Measurements from ENCODE around the gene DSCAM. TPM values are rescaled to one million over a fixed set of nuclear protein-coding genes. Genes with fewer than 3 reads are reported as not detected.

The DSCAM gene
- total and polyA plus RNA-seq, 2 experiments from 2014 or later: 0.07 TPM; not detected in 1

- TF ChIP-seq CTCF (conservative IDR thresholded peaks at IDR 0.05; ENCODE audit: low read depth in 2 of 2) (no peak), POLR2AphosphoS5 (IDR thresholded peaks at IDR 0.05; ENCODE audit: low read depth) (no peak), NANOG (IDR thresholded peaks at IDR 0.05; ENCODE audit: borderline replicate concordance) (no peak)
These were observed 575.8 kb downstream of the DSCAM start (continued) for GRCh38 chr21:40271164-40271563.

- peaks cover 2% of the 10 kb centered on the region for H3K27me3 Mint-ChIP-seq (ENCODE audit: insufficient read depth, low read depth, poor library complexity)
- no peak for ATAC-seq
- peaks cover 81% of the 10 kb centered on the region for H3K9me3 Mint-ChIP-seq
- peaks cover 12% of the 10 kb centered on the region; the same call in 1 of the 3 replicates for H3K36me3 Mint-ChIP-seq (ENCODE audit: low read depth)
- H2AFZ ChIP-seq: no peak overlapping the region
- no peaks in the 10 kb centered on the region for H3K9me2 ChIP-seq (ENCODE audit: insufficient read depth)
- no peak overlapping the region for H3K27ac ChIP-seq (ENCODE audit: low read depth)
- DNase-seq (ENCODE audit: low spot score): no peak
- no peaks in the 10 kb centered on the region for H3K4me1 ChIP-seq (ENCODE audit: insufficient read depth)
- no peaks in the 10 kb centered on the region for H3K36me3 ChIP-seq (ENCODE audit: insufficient read depth)
- H3F3A ChIP-seq (replicated peaks; ENCODE audit: low read depth): no peaks in the 10 kb centered on the region
- no peaks in the 10 kb centered on the region for H3K79me2 ChIP-seq (replicated peaks; ENCODE audit: insufficient read depth)
- H3K4me3 ChIP-seq: no peak overlapping the region
- H3K27ac Mint-ChIP-seq: no peak overlapping the region
- H3K4me1 Mint-ChIP-seq: peaks cover 20% of the 10 kb centered on the region
- no peaks in the 10 kb centered on the region for H4K20me1 ChIP-seq (replicated peaks; ENCODE audit: insufficient read depth)
- H3K27me3 ChIP-seq (ENCODE audit: insufficient read depth): no peaks in the 10 kb centered on the region
- no peak overlapping the region for H3K4me2 ChIP-seq
- no peak overlapping the region for H3K4me3 Mint-ChIP-seq
- TF ChIP-seq EZH2phosphoT487 (IDR thresholded peaks at IDR 0.05; ENCODE audit: unreplicated experiment) (no peak), POLR2AphosphoS5 (IDR thresholded peaks at IDR 0.05; ENCODE audit: low read depth) (no peak), ZNF331 (CRISPR knock-in tag; IDR thresholded peaks at IDR 0.05; ENCODE audit: low read depth) (no peak), EZH2 (IDR thresholded peaks at IDR 0.05; ENCODE audit: low read depth, unreplicated experiment) (no peak), JUNB (IDR thresholded peaks at IDR 0.05; ENCODE audit: unreplicated experiment) (no peak), ZNF114 (CRISPR knock-in tag; IDR thresholded peaks at IDR 0.05) (no peak), CTCF (conservative IDR thresholded peaks at IDR 0.05; ENCODE audit: low read depth in 2 of 2) (no peak), CREB1 (CRISPR knock-in tag; IDR thresholded peaks at IDR 0.05; ENCODE audit: low read depth) (no peak), ZNF462 (CRISPR knock-in tag; IDR thresholded peaks at IDR 0.05) (no peak), STAT1 (IDR thresholded peaks at IDR 0.05; ENCODE audit: unreplicated experiment) (no peak), NANOG (IDR thresholded peaks at IDR 0.05; ENCODE audit: borderline replicate concordance) (no peak)
- TF ChIP-seq, protein P1, sequence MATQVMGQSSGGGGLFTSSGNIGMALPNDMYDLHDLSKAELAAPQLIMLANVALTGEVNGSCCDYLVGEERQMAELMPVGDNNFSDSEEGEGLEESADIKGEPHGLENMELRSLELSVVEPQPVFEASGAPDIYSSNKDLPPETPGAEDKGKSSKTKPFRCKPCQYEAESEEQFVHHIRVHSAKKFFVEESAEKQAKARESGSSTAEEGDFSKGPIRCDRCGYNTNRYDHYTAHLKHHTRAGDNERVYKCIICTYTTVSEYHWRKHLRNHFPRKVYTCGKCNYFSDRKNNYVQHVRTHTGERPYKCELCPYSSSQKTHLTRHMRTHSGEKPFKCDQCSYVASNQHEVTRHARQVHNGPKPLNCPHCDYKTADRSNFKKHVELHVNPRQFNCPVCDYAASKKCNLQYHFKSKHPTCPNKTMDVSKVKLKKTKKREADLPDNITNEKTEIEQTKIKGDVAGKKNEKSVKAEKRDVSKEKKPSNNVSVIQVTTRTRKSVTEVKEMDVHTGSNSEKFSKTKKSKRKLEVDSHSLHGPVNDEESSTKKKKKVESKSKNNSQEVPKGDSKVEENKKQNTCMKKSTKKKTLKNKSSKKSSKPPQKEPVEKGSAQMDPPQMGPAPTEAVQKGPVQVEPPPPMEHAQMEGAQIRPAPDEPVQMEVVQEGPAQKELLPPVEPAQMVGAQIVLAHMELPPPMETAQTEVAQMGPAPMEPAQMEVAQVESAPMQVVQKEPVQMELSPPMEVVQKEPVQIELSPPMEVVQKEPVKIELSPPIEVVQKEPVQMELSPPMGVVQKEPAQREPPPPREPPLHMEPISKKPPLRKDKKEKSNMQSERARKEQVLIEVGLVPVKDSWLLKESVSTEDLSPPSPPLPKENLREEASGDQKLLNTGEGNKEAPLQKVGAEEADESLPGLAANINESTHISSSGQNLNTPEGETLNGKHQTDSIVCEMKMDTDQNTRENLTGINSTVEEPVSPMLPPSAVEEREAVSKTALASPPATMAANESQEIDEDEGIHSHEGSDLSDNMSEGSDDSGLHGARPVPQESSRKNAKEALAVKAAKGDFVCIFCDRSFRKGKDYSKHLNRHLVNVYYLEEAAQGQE (IDR thresholded peaks at IDR 0.05; ENCODE audit: unreplicated experiment): no peak
These were observed 576.9 kb downstream of the DSCAM start for GRCh38 chr21:40270047-40270446.

Data from GM23338 (cell line).